Measurements from ENCODE around the gene UVRAG.

DNA sequence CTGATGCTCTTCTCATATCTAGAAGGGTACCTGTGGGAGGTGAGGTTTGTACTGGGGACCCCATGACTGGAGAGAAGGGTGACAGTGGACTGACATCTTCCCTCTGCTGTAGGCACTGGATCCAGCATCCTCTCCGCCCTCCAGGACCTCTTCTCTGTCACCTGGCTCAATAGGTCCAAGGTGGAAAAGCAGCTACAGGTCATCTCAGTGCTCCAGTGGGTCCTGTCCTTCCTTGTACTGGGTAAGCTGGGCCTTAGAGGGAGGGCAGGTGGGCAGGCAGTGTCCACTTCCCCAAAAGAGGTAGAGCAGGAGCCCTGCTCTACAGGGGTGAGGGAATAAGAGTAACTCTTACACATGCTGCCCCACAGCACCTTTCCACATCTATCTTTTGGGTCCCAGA lies 30.5 kb upstream of the UVRAG start:
- TF ChIP-seq EZH2 (IDR thresholded peaks at IDR 0.05; ENCODE audit: low read length, unreplicated experiment): no peak
- TF ChIP-seq, protein P1, sequence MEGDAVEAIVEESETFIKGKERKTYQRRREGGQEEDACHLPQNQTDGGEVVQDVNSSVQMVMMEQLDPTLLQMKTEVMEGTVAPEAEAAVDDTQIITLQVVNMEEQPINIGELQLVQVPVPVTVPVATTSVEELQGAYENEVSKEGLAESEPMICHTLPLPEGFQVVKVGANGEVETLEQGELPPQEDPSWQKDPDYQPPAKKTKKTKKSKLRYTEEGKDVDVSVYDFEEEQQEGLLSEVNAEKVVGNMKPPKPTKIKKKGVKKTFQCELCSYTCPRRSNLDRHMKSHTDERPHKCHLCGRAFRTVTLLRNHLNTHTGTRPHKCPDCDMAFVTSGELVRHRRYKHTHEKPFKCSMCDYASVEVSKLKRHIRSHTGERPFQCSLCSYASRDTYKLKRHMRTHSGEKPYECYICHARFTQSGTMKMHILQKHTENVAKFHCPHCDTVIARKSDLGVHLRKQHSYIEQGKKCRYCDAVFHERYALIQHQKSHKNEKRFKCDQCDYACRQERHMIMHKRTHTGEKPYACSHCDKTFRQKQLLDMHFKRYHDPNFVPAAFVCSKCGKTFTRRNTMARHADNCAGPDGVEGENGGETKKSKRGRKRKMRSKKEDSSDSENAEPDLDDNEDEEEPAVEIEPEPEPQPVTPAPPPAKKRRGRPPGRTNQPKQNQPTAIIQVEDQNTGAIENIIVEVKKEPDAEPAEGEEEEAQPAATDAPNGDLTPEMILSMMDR (conservative IDR thresholded peaks at IDR 0.05; ENCODE audit: low read depth, low read length): no peak

Data from PC-3 (cell line).